ENCODE results near the gene PJVK. TPM values are rescaled to one million over a fixed set of nuclear protein-coding genes. Genes with fewer than 3 reads are reported as not detected.

PJVK gene
- total and polyA plus RNA-seq, 2 of the 13 experiments (the other 11 are each of a cell fraction or from before 2014, with no cell fraction given): 1.2 to 2.6 TPM

DNA sequence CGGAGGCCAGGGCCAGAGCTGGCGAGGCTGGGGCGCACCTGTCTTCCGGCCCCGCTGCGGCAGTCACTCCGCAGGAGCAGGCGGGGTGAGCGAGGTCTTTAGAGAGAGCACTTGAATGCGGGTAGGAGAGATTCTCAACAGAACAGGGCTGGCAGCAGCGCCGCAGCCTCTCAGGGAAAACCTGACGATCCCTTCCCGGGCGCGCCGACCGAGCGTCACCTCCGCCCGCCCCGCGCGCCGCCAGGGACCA lies 729 bp upstream of the PJVK start (continued):
- TF ChIP-seq NCOA2 (CRISPR knock-in tag; IDR thresholded peaks at IDR 0.05) (no peak), ETV5 (CRISPR knock-in tag; IDR thresholded peaks at IDR 0.05; ENCODE audit: borderline replicate concordance) (peak; percentile 12; the same call in 1 of the 2 replicates), ZNF205 (CRISPR knock-in tag; IDR thresholded peaks at IDR 0.05) (0 out of 2 replicates have a peak, but pooled peaks have one; percentile 10), KDM5B (CRISPR knock-in tag; IDR thresholded peaks at IDR 0.05; ENCODE audit: borderline replicate concordance) (0 out of 2 replicates have a peak, but pooled peaks have one; percentile 3), SMAD1 (CRISPR knock-in tag; IDR thresholded peaks at IDR 0.05; ENCODE audit: borderline replicate concordance, low read depth) (no peak), KDM3A (CRISPR knock-in tag; IDR thresholded peaks at IDR 0.05; ENCODE audit: low read depth) (0 out of 2 replicates have a peak, but pooled peaks have one; percentile 5), ZNF616 (CRISPR knock-in tag; IDR thresholded peaks at IDR 0.05; ENCODE audit: low read depth) (no peak), ZNF678 (CRISPR knock-in tag; IDR thresholded peaks at IDR 0.05) (no peak), NCOR1 (IDR thresholded peaks at IDR 0.05; ENCODE audit: borderline replicate concordance, low read length) (no peak), CREM (IDR thresholded peaks at IDR 0.05) (peak; percentile 10; the same call in 1 of the 2 replicates), CREM (CRISPR knock-in tag; IDR thresholded peaks at IDR 0.05) (no peak), KDM1A (CRISPR knock-in tag; IDR thresholded peaks at IDR 0.05) (no peak), U2AF1 (optimal IDR thresholded peaks at IDR 0.05; ENCODE audit: low read depth, low read length) (no peak)
- TF ChIP-seq, protein P1, sequence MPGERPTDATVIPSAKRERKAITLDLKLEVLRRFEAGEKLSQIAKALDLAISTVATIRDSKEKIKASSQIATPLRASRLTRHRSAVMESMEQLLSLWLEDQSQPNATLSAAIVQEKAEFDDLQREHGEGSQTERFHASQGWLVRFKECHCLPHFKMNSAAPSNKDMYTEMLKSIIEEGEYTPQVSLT (CRISPR knock-in tag; IDR thresholded peaks at IDR 0.05; ENCODE audit: borderline replicate concordance, low read depth): 0 out of 2 replicates have a peak, but pooled peaks have one; percentile 68
- TF ChIP-seq, protein P2, sequence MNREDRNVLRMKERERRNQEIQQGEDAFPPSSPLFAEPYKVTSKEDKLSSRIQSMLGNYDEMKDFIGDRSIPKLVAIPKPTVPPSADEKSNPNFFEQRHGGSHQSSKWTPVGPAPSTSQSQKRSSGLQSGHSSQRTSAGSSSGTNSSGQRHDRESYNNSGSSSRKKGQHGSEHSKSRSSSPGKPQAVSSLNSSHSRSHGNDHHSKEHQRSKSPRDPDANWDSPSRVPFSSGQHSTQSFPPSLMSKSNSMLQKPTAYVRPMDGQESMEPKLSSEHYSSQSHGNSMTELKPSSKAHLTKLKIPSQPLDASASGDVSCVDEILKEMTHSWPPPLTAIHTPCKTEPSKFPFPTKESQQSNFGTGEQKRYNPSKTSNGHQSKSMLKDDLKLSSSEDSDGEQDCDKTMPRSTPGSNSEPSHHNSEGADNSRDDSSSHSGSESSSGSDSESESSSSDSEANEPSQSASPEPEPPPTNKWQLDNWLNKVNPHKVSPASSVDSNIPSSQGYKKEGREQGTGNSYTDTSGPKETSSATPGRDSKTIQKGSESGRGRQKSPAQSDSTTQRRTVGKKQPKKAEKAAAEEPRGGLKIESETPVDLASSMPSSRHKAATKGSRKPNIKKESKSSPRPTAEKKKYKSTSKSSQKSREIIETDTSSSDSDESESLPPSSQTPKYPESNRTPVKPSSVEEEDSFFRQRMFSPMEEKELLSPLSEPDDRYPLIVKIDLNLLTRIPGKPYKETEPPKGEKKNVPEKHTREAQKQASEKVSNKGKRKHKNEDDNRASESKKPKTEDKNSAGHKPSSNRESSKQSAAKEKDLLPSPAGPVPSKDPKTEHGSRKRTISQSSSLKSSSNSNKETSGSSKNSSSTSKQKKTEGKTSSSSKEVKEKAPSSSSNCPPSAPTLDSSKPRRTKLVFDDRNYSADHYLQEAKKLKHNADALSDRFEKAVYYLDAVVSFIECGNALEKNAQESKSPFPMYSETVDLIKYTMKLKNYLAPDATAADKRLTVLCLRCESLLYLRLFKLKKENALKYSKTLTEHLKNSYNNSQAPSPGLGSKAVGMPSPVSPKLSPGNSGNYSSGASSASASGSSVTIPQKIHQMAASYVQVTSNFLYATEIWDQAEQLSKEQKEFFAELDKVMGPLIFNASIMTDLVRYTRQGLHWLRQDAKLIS (CRISPR knock-in tag; IDR thresholded peaks at IDR 0.05): no peak
- TF ChIP-seq, protein P3, sequence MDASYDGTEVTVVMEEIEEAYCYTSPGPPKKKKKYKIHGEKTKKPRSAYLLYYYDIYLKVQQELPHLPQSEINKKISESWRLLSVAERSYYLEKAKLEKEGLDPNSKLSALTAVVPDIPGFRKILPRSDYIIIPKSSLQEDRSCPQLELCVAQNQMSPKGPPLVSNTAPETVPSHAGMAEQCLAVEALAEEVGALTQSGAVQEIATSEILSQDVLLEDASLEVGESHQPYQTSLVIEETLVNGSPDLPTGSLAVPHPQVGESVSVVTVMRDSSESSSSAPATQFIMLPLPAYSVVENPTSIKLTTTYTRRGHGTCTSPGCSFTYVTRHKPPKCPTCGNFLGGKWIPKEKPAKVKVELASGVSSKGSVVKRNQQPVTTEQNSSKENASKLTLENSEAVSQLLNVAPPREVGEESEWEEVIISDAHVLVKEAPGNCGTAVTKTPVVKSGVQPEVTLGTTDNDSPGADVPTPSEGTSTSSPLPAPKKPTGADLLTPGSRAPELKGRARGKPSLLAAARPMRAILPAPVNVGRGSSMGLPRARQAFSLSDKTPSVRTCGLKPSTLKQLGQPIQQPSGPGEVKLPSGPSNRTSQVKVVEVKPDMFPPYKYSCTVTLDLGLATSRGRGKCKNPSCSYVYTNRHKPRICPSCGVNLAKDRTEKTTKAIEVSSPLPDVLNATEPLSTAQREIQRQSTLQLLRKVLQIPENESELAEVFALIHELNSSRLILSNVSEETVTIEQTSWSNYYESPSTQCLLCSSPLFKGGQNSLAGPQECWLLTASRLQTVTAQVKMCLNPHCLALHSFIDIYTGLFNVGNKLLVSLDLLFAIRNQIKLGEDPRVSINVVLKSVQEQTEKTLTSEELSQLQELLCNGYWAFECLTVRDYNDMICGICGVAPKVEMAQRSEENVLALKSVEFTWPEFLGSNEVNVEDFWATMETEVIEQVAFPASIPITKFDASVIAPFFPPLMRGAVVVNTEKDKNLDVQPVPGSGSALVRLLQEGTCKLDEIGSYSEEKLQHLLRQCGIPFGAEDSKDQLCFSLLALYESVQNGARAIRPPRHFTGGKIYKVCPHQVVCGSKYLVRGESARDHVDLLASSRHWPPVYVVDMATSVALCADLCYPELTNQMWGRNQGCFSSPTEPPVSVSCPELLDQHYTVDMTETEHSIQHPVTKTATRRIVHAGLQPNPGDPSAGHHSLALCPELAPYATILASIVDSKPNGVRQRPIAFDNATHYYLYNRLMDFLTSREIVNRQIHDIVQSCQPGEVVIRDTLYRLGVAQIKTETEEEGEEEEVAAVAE (CRISPR knock-in tag; IDR thresholded peaks at IDR 0.05; ENCODE audit: borderline replicate concordance): 0 out of 2 replicates have a peak, but pooled peaks have one; percentile 9
- TF ChIP-seq, protein P4, sequence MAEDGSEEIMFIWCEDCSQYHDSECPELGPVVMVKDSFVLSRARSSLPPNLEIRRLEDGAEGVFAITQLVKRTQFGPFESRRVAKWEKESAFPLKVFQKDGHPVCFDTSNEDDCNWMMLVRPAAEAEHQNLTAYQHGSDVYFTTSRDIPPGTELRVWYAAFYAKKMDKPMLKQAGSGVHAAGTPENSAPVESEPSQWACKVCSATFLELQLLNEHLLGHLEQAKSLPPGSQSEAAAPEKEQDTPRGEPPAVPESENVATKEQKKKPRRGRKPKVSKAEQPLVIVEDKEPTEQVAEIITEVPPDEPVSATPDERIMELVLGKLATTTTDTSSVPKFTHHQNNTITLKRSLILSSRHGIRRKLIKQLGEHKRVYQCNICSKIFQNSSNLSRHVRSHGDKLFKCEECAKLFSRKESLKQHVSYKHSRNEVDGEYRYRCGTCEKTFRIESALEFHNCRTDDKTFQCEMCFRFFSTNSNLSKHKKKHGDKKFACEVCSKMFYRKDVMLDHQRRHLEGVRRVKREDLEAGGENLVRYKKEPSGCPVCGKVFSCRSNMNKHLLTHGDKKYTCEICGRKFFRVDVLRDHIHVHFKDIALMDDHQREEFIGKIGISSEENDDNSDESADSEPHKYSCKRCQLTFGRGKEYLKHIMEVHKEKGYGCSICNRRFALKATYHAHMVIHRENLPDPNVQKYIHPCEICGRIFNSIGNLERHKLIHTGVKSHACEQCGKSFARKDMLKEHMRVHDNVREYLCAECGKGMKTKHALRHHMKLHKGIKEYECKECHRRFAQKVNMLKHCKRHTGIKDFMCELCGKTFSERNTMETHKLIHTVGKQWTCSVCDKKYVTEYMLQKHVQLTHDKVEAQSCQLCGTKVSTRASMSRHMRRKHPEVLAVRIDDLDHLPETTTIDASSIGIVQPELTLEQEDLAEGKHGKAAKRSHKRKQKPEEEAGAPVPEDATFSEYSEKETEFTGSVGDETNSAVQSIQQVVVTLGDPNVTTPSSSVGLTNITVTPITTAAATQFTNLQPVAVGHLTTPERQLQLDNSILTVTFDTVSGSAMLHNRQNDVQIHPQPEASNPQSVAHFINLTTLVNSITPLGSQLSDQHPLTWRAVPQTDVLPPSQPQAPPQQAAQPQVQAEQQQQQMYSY (CRISPR knock-in tag; IDR thresholded peaks at IDR 0.05): no peak; the same call in 1 of the 2 replicates
